DOHH2 (cell line): Measurements from ENCODE around the gene SAT1.

Experiments used
- EZH2phosphoT487 ChIP-seq: fragments of 200-600 bp; sonication (generic); IDR thresholded peaks from 2 replicates; pipeline ENCODE4 v1.6.1; 2017; ENCODE audit warnings: borderline replicate concordance, mild to moderate bottlenecking, antibody characterized with exemption, low read length, moderate library complexity, mixed read lengths
- TF ChIP-seq, protein P1 (sequence below): fragments of 200-600 bp; sonication (generic); IDR thresholded peaks from one replicate; pipeline ENCODE4 v1.5.1; 2014; ENCODE audit warnings: antibody characterized with exemption, mild to moderate bottlenecking, low read depth, low read length; ENCODE audit not compliant: poor library complexity, severe bottlenecking

DNA sequence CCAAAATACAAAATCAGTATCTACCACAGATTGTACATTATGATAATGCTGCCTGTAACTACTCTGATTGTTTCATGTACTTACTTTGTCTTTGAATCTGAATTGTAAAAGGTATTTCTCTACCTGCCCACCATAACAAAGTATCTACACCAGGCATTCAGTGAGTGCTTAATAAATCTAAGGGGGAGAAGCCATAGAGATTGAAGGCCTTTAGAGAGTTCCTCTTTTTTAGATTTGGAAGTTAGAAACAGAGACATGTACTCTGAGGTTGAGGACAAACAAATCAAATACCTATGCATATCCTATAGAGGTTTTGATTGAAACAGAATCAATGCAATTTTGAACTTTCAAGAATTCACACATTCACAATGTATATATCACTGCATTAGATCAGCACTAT lies 42.7 kb downstream of the SAT1 start:
- TF ChIP-seq, protein P1, sequence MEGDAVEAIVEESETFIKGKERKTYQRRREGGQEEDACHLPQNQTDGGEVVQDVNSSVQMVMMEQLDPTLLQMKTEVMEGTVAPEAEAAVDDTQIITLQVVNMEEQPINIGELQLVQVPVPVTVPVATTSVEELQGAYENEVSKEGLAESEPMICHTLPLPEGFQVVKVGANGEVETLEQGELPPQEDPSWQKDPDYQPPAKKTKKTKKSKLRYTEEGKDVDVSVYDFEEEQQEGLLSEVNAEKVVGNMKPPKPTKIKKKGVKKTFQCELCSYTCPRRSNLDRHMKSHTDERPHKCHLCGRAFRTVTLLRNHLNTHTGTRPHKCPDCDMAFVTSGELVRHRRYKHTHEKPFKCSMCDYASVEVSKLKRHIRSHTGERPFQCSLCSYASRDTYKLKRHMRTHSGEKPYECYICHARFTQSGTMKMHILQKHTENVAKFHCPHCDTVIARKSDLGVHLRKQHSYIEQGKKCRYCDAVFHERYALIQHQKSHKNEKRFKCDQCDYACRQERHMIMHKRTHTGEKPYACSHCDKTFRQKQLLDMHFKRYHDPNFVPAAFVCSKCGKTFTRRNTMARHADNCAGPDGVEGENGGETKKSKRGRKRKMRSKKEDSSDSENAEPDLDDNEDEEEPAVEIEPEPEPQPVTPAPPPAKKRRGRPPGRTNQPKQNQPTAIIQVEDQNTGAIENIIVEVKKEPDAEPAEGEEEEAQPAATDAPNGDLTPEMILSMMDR, result no peak
- TF ChIP-seq EZH2phosphoT487, result no peak
